Caco-2 (cell line): ENCODE data around the gene SCIMP. TPM values are rescaled to one million over a fixed set of nuclear protein-coding genes. Genes with fewer than 3 reads are reported as not detected.

Experiments
- BruUV-seq: library from RNA; stranded (reverse); fragments of 400-500 nt; replicated peaks from 2 replicates; lab custom pipeline; 2021; lab: Mats Ljungman, UMichigan
- CTCF ChIA-PET: fragments of 300-600 bp; sonication (Branson Sonifier 250); formaldehyde crosslinking; loops from one replicate; lab custom pipeline; 2022; ENCODE audit warnings: antibody characterized with exemption; lab: Charles Lee
- POLR2A ChIA-PET: fragments of 300-600 bp; sonication (Branson Sonifier 250); formaldehyde crosslinking; loops from one replicate; lab custom pipeline; 2022; ENCODE audit warnings: antibody characterized with exemption; lab: Charles Lee
- DNase-seq, 2 experiments: peaks; one replicate each; pipeline versions ENCODE4 v3.0.0 to v3.0.0-alpha.2; 2020 to 2022
- H3K27me3 ChIP-seq: replicated peaks from 2 replicates; pipeline ENCODE4 v1.6.0; 2011; ENCODE audit warnings: low read length; ENCODE audit not compliant: control insufficient read depth, insufficient read depth
- H3K36me3 ChIP-seq: 2 replicates; pipeline ENCODE4 v1.5.1; 2011; ENCODE audit warnings: low read length; ENCODE audit not compliant: control insufficient read depth, insufficient read depth
- H3K4me1 ChIP-seq: fragments of 250-450 bp; sonication (Bioruptor Pico); 2 replicates; pipeline ENCODE4 v1.5.1; 2020; ENCODE audit warnings: mild to moderate bottlenecking
- H3K4me3 ChIP-seq: 2 replicates; pipeline ENCODE4 v1.5.1; 2011; ENCODE audit warnings: low read depth, mild to moderate bottlenecking, control low read depth, low read length
- H3K9me3 ChIP-seq: fragments of 250-450 bp; sonication (Bioruptor Pico); 2 replicates; pipeline ENCODE4 v1.5.1; 2020; ENCODE audit warnings: mild to moderate bottlenecking, moderate library complexity
- H3K27ac Mint-ChIP-seq: one replicate; pipeline ENCODE4 v1.8.0; 2022; ENCODE audit warnings: mixed read lengths; ENCODE audit not compliant: unreplicated experiment
- H3K27me3 Mint-ChIP-seq: one replicate; pipeline ENCODE4 v1.8.0; 2022; ENCODE audit warnings: mixed read lengths; ENCODE audit not compliant: insufficient read depth, unreplicated experiment
- H3K36me3 Mint-ChIP-seq: one replicate; pipeline ENCODE4 v1.8.0; 2022; ENCODE audit warnings: mild to moderate bottlenecking, mixed read lengths; ENCODE audit not compliant: insufficient read depth, unreplicated experiment
- H3K4me1 Mint-ChIP-seq: one replicate; pipeline ENCODE4 v1.8.0; 2022; ENCODE audit warnings: low read depth, mixed read lengths; ENCODE audit not compliant: unreplicated experiment
- H3K4me3 Mint-ChIP-seq: one replicate; pipeline ENCODE4 v1.8.0; 2022; ENCODE audit warnings: mild to moderate bottlenecking, moderate library complexity, mixed read lengths; ENCODE audit not compliant: unreplicated experiment
- H3K9me3 Mint-ChIP-seq: one replicate; pipeline ENCODE4 v1.8.0; 2022; ENCODE audit warnings: mixed read lengths; ENCODE audit not compliant: unreplicated experiment
- intact Hi-C: fragments of 100-400 bp; cut with micrococcal nuclease; formaldehyde crosslinking; loops from one replicate; pipeline ENCODE4 v1.10.0; 2022; ENCODE audit not compliant: unreplicated experiment
- total RNA-seq: library from RNA; stranded (reverse); gene quantifications from 2 replicates; pipeline ENCODE4 v1.2.3, GENCODE V29; 2022
- TF ChIP-seq, protein P1 (sequence below), 2 experiments: fragments of 200-600 bp in 1 of 2; IDR thresholded peaks; 1 replicate in 1 of 2; 2 replicates in 1 of 2; pipeline versions ENCODE4 v1.5.1 to v1.8.0; 2011 to 2022; ENCODE audit warnings: antibody characterized with exemption in 1 of 2, control low read depth in 1 of 2, inconsistent platforms in 1 of 2, low read depth in 1 of 2, low read length in 1 of 2, mild to moderate bottlenecking in 1 of 2, moderate library complexity in 1 of 2; ENCODE audit not compliant: insufficient read depth in 1 of 2, severe bottlenecking in 1 of 2, unreplicated experiment in 1 of 2

The SCIMP gene
- total RNA-seq, 1 experiment from 2014 or later: not detected

DNA sequence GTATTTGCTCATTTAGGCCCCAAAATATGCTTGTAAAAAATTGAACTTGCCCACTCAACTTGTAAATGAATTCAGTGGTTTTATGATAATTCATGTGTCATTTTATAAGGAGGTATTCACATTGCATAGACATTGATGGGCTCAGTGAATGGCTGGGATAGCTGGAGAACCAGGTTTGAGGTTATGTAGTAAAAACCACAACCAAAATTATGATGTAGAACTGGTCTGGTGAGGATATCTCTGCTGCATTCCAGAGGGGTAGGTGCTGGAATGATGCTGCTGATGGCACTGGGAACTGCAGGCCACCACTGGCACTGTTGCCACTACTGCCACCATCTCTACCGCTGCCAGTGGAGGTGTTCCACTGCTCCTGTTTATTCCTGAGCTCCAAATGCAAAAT lies 25.9 kb upstream of the SCIMP start:
- no peaks in the 10 kb centered on the region for H3K9me3 Mint-ChIP-seq
- H3K4me3 Mint-ChIP-seq: no peak overlapping the region
- no peak overlapping the region for H3K27ac Mint-ChIP-seq
- POLR2A ChIA-PET: no interaction called here
- no peaks in the 10 kb centered on the region for H3K27me3 ChIP-seq
- no peak overlapping the region for H3K4me3 ChIP-seq
- no peaks in the 10 kb centered on the region for H3K36me3 ChIP-seq
- H3K4me1 ChIP-seq: no peaks in the 10 kb centered on the region
- no peak for DNase-seq
- no peaks in the 10 kb centered on the region for H3K27me3 Mint-ChIP-seq
- no peaks in the 10 kb centered on the region for H3K4me1 Mint-ChIP-seq
- intact Hi-C loops: no loop called here
- BruUV-seq: no TSS peak
- TF ChIP-seq, protein P1, sequence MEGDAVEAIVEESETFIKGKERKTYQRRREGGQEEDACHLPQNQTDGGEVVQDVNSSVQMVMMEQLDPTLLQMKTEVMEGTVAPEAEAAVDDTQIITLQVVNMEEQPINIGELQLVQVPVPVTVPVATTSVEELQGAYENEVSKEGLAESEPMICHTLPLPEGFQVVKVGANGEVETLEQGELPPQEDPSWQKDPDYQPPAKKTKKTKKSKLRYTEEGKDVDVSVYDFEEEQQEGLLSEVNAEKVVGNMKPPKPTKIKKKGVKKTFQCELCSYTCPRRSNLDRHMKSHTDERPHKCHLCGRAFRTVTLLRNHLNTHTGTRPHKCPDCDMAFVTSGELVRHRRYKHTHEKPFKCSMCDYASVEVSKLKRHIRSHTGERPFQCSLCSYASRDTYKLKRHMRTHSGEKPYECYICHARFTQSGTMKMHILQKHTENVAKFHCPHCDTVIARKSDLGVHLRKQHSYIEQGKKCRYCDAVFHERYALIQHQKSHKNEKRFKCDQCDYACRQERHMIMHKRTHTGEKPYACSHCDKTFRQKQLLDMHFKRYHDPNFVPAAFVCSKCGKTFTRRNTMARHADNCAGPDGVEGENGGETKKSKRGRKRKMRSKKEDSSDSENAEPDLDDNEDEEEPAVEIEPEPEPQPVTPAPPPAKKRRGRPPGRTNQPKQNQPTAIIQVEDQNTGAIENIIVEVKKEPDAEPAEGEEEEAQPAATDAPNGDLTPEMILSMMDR (IDR thresholded peaks at IDR 0.05; ENCODE audit: insufficient read depth in 1 of 2, low read depth in 1 of 2, low read length in 1 of 2, severe bottlenecking in 1 of 2, unreplicated experiment in 1 of 2): no peak
- CTCF ChIA-PET: no interaction called here
- H3K9me3 ChIP-seq: no peaks in the 10 kb centered on the region
- H3K36me3 Mint-ChIP-seq: no peaks in the 10 kb centered on the region

DNA sequence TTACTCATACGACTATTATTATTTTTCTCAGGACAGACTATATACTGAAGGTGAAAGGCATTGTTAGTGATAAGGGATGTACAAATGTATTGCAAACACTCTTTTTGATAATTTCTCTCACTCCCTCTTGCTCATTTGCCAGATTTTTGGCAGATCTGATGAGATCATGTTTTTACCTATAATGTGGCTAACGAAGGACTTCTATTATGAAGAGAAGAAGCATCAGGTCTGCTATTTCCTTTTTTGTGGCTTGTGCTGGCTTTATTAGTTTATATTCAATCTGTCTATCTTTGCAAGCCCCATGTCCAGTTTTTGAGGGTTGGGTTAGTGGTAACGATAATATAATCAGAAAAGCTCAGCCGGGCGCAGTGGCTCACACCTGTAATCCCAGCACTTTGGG lies 22.5 kb upstream of the SCIMP start:
- ChIA-PET POLR2A (no interaction called here), CTCF (no interaction called here)
- Histone ChIP-seq H3K36me3 (no peaks in the 10 kb centered on the region), H3K4me3 (no peak overlapping the region), H3K9me3 (no peaks in the 10 kb centered on the region), H3K4me1 (no peaks in the 10 kb centered on the region), H3K27me3 (no peaks in the 10 kb centered on the region)
- Mint-ChIP-seq H3K4me1 (no peaks in the 10 kb centered on the region), H3K27me3 (no peaks in the 10 kb centered on the region), H3K9me3 (no peaks in the 10 kb centered on the region), H3K27ac (no peak overlapping the region), H3K36me3 (no peaks in the 10 kb centered on the region), H3K4me3 (no peak overlapping the region)
- BruUV-seq: no TSS peak
- TF ChIP-seq, protein P1 (IDR thresholded peaks at IDR 0.05; ENCODE audit: insufficient read depth in 1 of 2, low read depth in 1 of 2, low read length in 1 of 2, severe bottlenecking in 1 of 2, unreplicated experiment in 1 of 2): no peak
- no peak for DNase-seq
- intact Hi-C loops: no loop called here

DNA sequence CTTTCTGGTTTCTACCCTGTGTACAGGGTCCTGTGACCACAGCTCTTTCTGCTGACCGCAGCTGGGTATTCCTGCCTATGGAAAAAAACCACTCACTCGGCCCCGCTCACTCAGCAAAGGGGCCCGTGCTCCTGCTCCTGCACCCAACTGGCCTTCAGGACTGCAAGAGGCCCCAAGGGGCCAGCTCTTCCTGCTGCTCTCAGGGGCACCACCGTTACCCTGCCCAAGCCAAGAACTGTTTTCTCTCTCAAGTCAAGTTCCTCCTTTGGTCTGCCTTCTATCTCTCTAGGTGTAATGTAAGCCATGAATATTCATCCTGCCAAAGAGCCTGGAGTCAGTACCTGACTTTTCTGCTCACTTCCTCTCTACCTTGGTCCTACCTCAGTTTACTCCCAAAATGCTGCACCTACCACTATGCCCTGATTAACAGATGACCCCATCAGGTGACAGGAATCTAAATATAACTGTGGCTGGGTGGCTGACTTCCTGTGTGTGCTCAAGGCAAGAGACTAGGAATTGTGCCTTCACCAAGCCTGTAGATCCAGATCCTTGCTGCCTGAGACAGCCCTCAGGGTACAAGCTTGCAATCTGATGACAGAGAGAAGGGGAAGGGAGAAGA lies 20.4 kb upstream of the SCIMP start:
- H3K36me3 ChIP-seq: no peaks in the 10 kb centered on the region
- no peaks in the 10 kb centered on the region for H3K4me1 Mint-ChIP-seq
- intact Hi-C loops: no loop called here
- H3K9me3 Mint-ChIP-seq: no peaks in the 10 kb centered on the region
- H3K4me3 ChIP-seq: no peak overlapping the region
- no peak overlapping the region for H3K4me3 Mint-ChIP-seq
- no peaks in the 10 kb centered on the region for H3K36me3 Mint-ChIP-seq
- no peak overlapping the region for H3K27ac Mint-ChIP-seq
- ChIA-PET CTCF (no interaction called here), POLR2A (no interaction called here)
- TF ChIP-seq, protein P1 (IDR thresholded peaks at IDR 0.05; ENCODE audit: insufficient read depth in 1 of 2, low read depth in 1 of 2, low read length in 1 of 2, severe bottlenecking in 1 of 2, unreplicated experiment in 1 of 2): no peak
- no peaks in the 10 kb centered on the region for H3K4me1 ChIP-seq
- H3K9me3 ChIP-seq: no peaks in the 10 kb centered on the region
- BruUV-seq: no TSS peak
- no peak for DNase-seq
- H3K27me3 ChIP-seq: no peaks in the 10 kb centered on the region
- no peaks in the 10 kb centered on the region for H3K27me3 Mint-ChIP-seq
